ENCODE measurements around the gene TM2D1.
"Not testable (repeated sequence)": the region's sequence is repeated elsewhere in the genome, so short reads cannot be mapped to it uniquely, and the experiment has no call there.

TM2D1 gene

DNA sequence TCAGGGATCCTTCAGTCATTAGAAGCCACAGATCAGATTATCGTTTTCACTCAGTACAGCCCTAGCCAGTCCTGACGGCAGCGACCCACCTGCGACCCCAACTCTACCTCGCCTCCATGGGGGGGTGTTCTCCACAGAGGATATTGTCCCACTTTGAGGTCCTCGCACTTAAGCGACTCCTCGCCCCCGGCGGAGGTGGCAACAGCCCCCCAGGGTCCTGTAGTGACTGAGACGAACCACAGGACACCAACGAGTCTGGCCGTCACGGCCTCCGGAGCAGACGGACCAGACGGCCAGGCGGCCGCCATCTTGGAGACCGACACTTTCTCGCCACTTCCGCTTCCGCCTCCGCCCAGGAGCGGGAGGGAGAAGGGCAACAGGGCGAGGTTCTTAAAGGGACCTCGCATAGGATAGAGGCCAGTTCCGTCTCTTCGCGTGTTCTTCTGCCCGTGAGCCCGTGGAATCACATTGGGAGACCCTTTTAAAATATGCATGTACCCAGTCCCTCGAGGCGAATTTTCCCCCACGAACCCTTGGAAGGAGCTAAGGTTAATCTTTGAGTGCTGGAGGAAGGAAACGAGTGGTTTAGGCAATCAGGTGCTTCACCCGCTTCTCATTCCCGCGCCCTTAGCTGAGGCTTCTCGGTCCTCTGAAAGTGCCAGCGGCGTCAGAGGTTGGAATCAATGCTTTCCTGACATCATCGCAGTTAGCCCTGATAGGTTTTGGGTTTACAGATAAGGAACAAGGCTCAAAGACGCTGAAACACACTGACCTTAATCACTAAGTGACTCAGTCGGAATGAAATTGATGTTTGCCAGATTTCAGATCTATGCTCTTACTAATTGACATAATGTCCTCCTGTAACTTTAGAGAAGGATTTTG, at the start of gene TM2D1:
TM2D1 (minus strand) TSS at position 329 of the 882 bp plus-strand sequence; CDS start at position 308, 21 bp downstream.
- DNase-seq: peak; percentile 87 to 90

DNA sequence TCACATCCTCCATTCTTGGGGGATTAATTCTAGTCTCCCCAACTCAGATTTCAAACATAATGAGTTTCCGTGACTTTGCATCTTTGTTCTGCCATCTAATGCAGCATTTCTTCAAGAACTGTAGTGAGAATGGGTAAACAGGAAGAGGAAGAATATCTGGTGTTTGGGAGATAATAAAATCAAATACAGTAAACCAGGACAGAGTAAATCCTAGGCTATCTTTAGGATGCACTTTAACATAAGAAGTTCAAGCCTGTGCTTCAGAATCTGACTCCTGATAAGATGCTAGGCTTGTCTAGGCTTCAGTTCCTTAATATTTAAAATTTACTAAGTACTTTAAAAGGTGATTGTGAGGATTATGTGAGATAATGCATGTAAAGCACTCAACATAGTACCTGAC, 45.2 kb upstream of the TM2D1 start:
- no peak for DNase-seq

DNA sequence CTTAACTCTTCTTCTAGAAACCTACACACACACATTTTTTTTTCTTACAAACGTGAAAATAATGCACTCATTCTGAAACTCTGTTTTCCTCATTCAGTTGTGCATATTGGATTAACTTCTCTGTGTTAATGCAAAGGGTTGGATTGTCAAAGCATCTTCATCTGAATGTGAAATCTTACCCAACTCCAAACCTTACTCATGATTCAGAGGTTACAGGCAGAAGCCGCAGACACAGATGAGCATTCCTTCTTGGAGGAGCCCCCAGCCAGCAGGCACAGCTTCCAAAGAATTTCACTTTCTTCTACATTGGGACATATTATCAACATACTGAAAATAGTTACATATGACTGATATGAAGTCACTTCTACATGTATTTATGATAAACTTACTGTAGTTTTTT, 33.0 kb upstream of the TM2D1 start:
- DNase-seq: no peak

DNA sequence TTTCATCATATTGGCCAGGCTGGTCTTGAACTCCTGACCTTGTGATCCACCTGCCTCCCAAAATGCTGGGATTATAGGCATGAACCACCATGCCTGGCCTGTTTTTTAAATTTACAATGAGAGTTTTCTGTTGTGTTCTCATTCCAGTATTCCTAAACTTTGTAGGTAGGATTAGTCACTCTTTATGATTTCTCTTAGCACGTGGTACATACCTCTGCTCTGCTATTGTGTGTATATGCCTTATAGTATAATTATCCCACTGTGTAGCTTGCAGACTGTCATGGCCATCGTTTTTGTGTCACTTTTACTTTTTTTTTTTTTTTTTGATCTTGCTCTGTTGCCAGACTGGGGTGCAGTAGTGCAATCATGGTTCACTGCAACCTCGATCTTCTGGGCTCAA, 31.8 kb upstream of the TM2D1 start:
- DNase-seq: no peak

DNA sequence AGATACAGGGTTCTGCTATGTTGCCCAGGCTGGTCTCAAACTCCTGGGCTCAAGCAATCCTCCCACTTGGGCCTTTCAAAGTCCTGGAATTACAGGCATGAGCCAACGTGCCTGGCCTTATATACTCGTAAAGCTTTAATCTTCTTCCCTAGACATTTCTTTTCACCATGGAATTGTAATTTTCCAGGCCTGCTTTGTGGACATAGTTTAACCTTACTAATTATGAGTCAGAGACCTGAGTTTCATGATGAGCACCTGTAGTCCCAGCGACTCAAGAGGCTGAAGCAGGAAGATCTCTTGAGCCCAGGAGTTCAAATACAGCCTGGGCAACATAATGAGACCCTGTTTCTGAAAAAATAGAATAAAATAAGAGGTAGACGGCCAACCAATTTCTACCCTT, 29.6 kb upstream of the TM2D1 start:
- DNase-seq: no peak

DNA sequence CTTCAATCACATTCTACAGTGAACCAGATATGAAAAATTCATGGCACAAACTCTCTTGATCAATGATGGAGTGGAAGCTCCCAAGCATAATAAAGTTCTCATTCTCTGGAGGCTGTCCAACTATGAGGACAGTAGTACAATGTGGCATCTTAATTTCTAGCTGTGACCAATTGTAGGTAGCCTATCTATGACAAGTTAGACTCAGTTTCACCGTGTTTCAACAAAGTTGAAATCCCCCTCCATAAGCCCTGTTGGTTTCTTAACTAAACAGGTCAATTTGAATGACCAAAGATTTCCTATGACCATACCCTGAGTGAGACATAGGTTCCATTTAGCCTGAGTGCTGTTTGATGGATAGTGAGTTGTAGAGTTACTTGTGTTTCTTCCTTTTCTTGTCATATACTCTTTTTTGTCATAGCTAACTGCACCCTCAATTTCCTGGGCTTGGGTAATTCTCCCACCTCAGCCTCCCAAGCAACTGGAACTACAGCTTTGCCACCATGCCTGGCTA, 29.1 kb upstream of the TM2D1 start:
- DNase-seq: no peak

DNA sequence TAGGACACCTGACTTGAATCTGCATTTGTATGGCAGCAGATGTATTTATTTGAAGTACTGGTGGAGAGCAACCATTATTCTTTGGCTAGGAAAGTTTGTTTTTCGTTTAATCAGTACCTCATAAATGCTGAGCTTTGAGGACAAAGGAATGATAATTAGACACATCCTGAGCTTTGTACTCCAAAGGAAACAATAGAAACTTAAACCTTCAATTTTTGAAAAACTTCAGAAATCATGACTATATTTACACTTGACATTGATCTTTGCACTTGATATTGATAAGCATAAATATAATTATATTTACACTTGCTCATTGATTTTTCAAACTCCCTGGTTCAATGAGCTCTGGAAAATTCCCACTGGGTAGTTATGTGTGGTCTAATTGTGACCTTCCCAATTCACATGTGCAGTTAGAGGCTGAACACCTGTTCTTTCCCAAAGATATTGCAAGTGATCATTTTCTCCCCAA, 28.0 kb upstream of the TM2D1 start:
- peak in 1 of 2 experiments; percentile 19 for DNase-seq

DNA sequence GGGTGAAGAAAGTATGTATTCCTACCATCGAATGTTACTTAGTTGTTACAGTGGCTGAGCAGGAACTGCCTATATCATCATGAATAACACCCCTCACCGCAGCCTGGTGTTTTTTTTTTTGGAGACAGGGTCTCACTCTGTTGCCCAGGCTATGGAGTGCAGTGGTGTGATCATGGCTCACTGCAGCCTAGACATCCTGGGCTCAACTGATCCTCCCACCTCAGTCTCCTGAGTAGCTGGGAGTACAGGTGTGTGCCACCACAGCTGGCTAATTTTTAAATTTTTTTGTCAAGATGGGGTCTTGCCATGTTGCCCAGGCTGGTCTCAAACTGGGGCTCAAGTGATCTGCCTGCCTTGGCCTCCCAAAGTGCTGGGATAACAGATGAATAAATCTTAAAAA, 24.6 kb upstream of the TM2D1 start:
- DNase-seq: no peak

DNA sequence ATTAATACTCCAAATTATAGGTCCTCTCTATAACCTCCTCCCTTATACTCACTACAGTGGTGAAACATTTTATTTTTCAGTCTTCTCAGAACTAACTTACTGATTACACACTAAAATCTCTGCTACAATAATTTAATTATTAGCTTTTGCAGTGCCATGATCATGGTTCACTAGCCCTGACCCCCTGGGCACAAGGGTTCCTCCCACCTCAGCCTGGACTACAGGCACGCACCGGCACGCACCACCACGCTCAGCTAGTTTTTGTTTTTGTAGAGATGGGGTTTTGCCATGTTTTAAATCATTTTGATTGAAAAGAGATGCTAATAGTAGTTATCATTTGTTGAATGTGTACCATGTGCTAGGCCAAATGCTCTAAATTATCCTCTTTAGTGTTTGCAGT, 23.6 kb upstream of the TM2D1 start:
- DNase-seq: no peak

DNA sequence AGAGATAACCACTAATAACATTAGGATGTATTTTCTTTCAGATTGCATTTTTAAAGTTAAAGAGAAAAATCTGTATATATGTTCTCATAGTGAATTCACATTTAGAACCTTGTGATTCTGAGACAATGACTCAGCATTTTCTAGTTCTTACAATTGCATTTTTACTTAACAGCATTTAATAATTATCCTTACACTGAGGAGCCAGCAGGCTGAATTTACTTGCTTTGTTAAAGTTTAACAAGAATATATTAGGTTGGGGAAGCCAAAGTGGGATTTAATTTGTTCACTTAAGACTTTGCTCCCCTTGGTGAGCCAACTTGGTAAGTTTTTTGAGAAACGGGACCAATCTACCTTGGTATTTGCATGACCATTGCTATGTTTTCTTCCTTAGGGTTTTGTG, 21.9 kb upstream of the TM2D1 start:
- no peak for DNase-seq

DNA sequence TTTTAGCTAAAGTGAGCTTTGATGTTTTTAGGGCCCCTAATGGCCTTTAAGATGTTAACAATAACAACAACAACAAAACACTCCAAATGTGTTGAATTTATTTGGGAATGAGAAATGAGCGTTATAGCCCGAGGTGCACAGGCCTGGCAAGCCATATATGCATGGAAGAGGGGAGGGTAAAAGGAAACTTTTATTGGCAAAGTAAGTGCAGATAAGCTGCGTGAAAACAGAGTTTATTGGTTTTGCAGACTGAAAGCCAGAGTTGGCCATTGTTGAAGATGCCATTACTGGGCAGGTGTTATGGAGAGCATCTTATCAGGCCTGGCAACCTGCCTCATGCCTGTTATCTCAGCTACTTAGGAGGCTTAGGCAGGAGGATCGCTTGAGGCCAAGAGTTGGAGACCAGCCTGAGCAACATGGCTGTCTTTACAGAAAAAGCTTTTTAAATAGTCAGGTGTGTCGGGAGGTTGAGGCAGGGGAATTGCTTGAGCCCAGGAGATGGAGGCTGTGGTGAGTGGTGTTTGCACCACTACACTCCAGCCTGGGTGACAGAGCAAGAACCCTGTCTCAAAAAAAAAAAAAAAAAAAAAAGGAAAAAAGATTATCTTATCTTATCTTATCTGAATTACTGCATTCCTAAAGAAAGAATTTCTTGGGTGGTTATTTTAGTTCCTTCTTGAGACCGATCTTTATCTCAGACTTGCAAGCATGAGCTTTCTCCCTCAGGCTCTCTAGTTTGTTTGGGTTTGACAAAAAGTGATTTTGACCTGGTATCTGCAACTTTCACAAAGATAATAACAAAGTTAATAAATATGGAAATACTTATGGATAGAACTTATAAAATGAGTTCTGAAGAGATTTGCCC, 19.0 kb upstream of the TM2D1 start:
- no peak for DNase-seq

DNA sequence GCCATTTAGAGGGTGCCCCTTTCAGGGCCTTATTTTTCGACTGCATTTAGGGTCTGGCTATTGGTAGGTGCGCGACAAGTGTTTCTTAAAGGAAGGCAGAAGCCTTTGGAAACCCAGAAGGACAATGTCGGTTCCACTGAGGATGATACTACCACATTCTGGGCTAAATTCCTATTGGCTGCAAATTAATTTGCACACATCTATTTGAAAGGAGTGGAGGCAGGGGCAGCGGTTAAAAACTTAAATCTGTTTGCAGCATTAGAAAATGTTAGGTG, 18.4 kb upstream of the TM2D1 start:
- DNase-seq: no peak

DNA sequence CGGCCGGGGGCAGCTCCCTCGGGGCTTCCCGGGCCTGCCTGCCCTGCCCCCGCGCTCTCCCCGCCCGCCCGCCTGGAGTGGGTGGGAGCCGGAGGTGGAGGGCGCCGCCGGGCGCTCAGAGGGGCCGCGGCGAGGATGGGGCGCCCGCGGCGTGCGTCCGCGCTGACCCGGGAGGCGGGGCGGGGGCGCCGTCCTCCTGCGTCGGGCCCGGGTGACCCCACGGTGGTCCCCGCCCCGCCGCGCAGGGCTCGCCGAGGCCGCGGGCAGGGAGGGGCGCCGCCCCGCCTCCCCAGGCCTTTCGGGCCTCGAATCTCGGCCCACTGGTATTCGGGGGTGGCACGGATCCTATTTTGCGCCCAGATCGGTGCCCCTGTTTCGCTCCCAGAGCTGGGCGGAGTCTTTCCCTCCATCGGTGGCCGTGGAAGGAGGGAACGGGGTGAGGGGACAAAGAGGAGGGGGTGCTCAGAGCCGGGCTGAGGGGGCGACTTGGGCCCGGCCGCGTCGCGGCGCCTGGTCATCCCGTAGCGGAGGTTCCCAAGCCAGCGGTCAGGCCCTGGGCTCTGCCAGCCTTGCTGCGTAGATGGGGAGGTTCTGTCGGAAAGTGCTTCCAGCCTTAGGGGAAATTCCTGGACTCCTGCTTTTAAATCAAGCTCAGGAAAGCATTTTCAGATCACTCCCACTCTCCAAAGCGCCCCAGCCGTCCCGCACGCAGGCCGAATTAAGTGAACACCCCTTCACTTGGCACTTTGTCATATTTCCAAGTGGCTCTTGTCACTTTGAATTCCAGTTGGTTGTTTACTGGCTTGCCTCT, 17.9 kb upstream of the TM2D1 start:
- peak; percentile 55 to 60 for DNase-seq

DNA sequence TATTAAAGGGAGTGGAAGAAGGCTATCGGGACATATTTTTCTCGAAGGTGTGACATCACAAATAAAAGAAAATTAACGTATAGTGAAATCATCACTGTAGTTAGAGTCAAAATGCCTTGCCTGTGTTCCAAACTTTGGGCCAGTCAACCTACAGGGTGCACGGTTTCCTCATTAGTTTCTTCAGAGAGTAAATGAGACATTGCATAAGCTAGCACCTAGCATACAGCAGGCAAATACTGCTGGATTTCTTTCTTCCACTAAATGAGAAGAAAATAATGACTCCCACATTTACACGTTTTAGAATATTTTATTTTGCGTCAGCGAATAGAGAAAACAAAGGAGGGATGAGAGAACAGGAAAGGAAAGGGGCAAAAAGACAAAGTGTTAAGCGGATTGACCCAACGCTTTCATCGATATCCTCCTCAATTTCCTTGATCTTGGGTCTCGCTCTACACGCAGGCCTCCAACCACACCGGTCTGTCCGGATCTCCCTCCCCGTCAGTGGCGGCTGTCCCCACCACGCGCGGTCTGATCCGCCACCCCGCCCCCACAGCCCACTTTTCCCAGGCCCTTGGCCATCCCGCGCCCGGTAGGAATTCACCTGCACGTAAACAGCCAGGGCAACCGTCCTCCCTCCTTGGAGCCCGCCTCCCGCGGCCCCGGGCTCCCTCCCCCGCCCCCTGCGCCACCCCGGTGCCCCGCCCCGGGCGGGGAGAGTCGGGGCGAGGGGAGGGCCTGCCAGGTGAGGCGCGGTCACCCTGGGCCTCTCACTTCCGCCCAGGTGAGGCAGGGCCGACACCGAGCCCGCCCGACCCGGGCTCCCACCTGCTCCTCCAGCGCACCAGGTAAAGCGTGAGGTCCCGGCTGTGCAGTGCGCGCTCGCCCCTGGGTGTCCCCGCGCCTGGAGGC, 17.0 kb upstream of the TM2D1 start, which contains the start of gene PATJ:
PATJ (plus strand) TSS at position 770 of the 909 bp plus-strand sequence. CDS start 20,413 bp downstream, outside the sequence.
- DNase-seq: peak; percentile 73 to 78

DNA sequence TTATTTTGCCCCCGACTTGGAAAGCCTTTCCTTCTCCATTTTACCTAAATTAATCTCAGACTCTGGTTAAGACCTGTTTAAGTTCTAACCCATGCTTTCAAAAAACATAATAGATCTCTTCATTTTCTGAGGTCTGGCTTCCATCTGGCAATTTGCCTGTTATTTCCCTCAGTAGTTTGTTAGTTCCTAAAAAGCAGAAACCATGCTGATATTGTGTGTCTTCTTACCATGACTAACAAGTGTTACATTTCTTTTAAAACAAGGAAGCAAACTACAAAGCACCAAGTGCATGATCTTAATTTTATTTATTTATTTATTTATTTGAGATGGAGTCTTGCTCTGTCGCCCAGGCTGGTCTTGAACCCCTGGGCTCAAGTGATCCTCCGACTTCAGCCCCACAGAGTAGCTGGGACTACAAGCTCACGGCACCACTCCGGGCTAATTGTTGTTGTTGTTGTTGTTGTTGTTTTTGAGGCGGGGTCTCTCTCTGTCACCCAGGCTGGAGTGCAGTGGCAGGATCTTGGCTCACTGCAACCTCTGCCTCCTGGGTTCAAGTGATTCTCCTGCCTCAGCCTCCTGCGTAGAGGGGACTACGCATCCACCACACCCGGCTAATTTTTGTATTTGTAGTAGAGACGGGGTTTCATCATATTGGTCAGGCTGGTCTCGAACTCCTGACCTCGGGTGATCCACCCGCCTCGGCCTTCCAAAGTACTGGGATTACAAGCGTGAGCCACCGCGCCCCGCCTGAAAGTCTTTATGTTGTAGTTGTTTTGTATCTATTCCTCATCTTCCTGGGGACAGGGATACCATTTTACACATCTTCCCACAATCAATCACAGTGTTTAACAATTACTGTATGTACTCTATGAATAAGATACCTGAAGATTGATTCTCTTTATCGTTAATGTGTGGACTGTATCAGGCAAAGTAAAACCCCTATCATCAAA, 16.1 kb upstream of the TM2D1 start:
- DNase-seq: no peak

DNA sequence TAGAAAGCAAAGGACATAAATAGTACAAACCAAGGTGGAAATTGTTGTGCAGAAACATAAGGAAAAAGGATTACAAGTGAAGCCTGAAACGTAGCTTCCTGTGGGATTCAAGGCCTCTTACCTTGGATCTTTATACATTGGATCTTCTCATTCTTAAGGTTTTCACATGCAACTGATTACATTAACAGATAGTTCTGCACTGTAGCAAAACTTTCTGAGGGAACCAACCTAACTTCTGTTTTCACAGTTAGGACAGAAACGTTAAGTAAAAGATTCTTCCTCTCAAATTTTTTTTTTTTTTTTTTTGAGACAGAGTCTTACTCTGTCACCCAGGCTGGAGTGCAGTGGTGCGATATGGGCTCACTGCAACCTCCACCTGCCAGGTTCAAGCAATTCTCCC, 7.8 kb upstream of the TM2D1 start:
- DNase-seq: no peak

DNA sequence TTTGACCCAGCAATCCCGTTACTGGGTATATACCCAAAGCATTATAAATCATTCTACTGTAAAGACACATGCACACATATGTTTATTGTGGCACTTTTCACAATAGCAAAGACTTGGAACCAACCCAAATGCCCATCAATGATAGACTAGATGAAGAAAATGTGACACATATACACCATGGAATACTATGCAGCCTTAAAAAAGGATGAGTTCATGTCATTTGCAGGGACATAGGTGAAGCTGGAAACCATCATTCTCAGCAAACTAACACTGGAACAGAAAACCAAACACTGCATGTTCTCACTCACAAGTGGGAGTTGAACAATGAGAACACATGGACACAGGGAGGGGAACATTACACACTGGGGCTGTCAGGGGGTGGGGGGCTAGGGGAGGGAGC, 5.7 kb upstream of the TM2D1 start:
- not testable (repeated sequence) for DNase-seq

DNA sequence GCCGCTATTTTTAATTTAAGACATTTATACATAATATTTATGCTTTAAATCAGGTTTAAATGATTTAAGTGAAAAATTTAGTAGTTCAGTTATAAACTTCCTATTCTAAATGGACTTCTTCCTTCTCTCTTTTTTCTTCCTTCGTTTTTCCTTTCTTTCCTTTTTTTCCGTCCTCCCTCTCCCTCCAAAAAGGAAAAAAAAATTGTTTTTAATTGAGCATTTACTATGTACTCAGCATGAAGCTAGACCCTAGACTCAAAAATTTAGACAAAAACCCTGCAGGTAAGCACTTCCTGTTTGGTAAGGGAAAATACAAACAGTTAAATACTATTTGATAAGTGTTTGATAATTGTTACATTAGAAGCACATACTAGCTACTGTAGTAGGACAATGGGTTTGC, 2.6 kb upstream of the TM2D1 start:
- DNase-seq: no peak

DNA sequence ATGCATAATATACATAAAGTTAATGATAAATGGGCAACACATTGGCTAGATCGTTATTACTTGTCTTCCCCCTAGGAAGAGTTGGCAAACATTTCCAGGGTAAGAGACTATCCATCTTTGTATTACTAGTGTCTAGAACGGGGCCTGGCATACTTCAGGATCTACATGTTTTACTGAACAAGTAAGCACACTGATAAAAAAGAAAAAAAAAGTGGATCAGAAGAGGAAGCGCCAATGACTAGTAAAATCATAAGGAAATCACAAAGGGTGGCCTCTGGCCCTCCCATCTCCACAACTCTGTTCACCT, 482 bp downstream of the TM2D1 start:
- no peak for DNase-seq

DNA sequence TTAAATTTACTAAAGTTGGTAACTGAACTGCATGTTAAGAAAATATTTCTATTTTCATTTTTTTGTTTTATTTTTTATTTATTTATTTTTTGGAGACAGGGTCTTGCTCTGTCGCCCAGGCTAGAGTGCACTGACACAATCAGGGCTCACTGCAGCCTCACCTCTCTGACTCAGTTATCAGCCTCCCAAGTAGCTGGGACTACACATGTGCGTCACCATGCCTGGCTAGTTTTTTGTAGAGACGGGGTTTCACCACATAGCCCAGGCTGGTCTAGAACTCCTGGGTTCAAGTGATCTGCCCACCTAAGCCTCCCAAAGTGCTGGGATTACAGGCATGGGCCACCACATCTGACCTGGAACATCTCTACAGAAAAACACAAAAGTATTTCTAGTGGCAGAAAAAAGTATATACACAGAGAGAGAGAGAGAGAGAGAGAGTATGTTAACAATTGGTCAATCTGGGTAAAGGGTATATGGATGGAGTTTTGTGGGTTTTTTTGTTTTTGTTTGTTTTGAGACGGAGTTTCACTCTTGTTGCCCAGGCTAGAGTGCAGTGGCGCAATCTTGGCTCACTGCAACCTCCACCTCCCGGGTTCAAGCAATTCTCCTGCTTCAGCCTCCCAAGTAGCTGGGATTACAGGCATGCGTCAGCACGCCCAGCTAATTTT, 5.8 kb downstream of the TM2D1 start:
- not testable (repeated sequence) for DNase-seq
